Endothelial cell of umbilical vein (primary cell): ENCODE measurements around the gene NDUFB10. TPM values are rescaled to one million over a fixed set of nuclear protein-coding genes. Genes with fewer than 3 reads are reported as not detected.

ENCODE experiments used
- BruUV-seq: library from RNA; stranded (reverse); fragments of 400-500 nt; replicated peaks from 2 replicates; lab custom pipeline; 2021; lab: Mats Ljungman, UMichigan
- CTCF ChIA-PET: fragments of 300-600, 350-600 bp; sonication (Branson Sonifier 250); formaldehyde crosslinking; loops from one replicate; lab custom pipeline; 2021; ENCODE audit warnings: antibody characterized with exemption, inconsistent platforms; lab: Charles Lee
- POLR2A ChIA-PET: fragments of 300-600, 350-600 bp; sonication (Branson Sonifier 250); formaldehyde crosslinking; loops from one replicate; lab custom pipeline; 2021; ENCODE audit warnings: antibody characterized with exemption, inconsistent platforms; lab: Charles Lee
- DNase-seq: peaks from one replicate; pipeline ENCODE4 v3.0.0-alpha.2; 2011; ENCODE audit warnings: low read depth, low spot score
- FAIRE-seq: peaks from 2 replicates; lab custom pipeline; 2011; peaks lifted over from hg19 to GRCh38; lab: Jason Lieb, UNC
- H2AFZ ChIP-seq: 2 replicates; pipeline ENCODE4 v1.6.0; 2012; ENCODE audit warnings: low read depth, low read length, control low read depth, inconsistent platforms
- H3K27ac ChIP-seq: 2 replicates; pipeline ENCODE4 v1.5.1; 2011; ENCODE audit warnings: low read depth, mild to moderate bottlenecking, control low read depth, low read length, moderate library complexity; ENCODE audit not compliant: insufficient read depth
- H3K27me3 ChIP-seq, 2 experiments: 2 replicates each; pipeline versions ENCODE4 v1.6.0 to v1.6.1; 2011; ENCODE audit warnings: low read length in 2 of 2, mixed read lengths in 1 of 2; ENCODE audit not compliant: control insufficient read depth in 2 of 2, insufficient read depth in 2 of 2
- H3K36me3 ChIP-seq, 2 experiments: 2 replicates in 1 of 2; 3 replicates in 1 of 2; pipeline ENCODE4 v1.5.1; 2011; ENCODE audit warnings: low read length in 2 of 2, mild to moderate bottlenecking in 1 of 2, moderate library complexity in 1 of 2; ENCODE audit not compliant: control insufficient read depth in 2 of 2, insufficient read depth in 2 of 2; ENCODE audit errors: extremely low read depth in 1 of 2
- H3K4me1 ChIP-seq: 3 replicates; pipeline ENCODE4 v1.5.1; 2011; ENCODE audit warnings: mild to moderate bottlenecking, low read length; ENCODE audit not compliant: control insufficient read depth, insufficient read depth; ENCODE audit errors: extremely low read depth
- H3K4me2 ChIP-seq: 2 replicates; pipeline ENCODE4 v1.6.1; 2011; ENCODE audit warnings: low read length, control low read depth, mixed read lengths; ENCODE audit not compliant: insufficient read depth
- H3K4me3 ChIP-seq, 3 experiments: fragments of 200-600 bp in 1 of 3; sonication (generic), shearing (Covaris generic) in 1 of 3; replicated peaks in 1 of 3; 2 replicates each; pipeline ENCODE4 v1.5.1; 2011 to 2016; ENCODE audit warnings: control low read depth in 3 of 3, low read length in 3 of 3, mild to moderate bottlenecking in 2 of 3, inconsistent platforms in 1 of 3, low read depth in 1 of 3, moderate library complexity in 1 of 3; ENCODE audit not compliant: insufficient read depth in 1 of 3
- H3K79me2 ChIP-seq: 2 replicates; pipeline ENCODE4 v1.6.0; 2012; ENCODE audit warnings: low read length, inconsistent platforms; ENCODE audit not compliant: control insufficient read depth, insufficient read depth
- H3K9ac ChIP-seq: replicated peaks from 2 replicates; pipeline ENCODE3; 2011; ENCODE audit warnings: low read length, control low read depth; ENCODE audit not compliant: insufficient read depth; ENCODE audit errors: extremely low read depth
- H3K9me1 ChIP-seq: replicated peaks from 3 replicates; pipeline ENCODE4 v1.6.0; 2011; ENCODE audit warnings: mild to moderate bottlenecking, low read length; ENCODE audit not compliant: control insufficient read depth, insufficient read depth; ENCODE audit errors: extremely low read depth
- H3K9me3 ChIP-seq: replicated peaks from 2 replicates; pipeline ENCODE4 v1.5.1; 2012; ENCODE audit warnings: low read length, inconsistent platforms; ENCODE audit not compliant: control insufficient read depth, insufficient read depth
- H4K20me1 ChIP-seq: replicated peaks from 2 replicates; pipeline ENCODE3; 2011; ENCODE audit warnings: mild to moderate bottlenecking, low read length; ENCODE audit not compliant: control insufficient read depth, insufficient read depth; ENCODE audit errors: extremely low read depth
- EZH2 ChIP-seq: IDR thresholded peaks from 2 replicates; pipeline ENCODE4 v1.6.1; 2012; ENCODE audit warnings: borderline replicate concordance, low read depth, mild to moderate bottlenecking, moderate library complexity, low read length, inconsistent platforms; ENCODE audit not compliant: severe bottlenecking
- FOS ChIP-seq: IDR thresholded peaks from 2 replicates; pipeline ENCODE4 v1.6.1; 2011; ENCODE audit warnings: mild to moderate bottlenecking, low read length, moderate library complexity, borderline replicate concordance; ENCODE audit not compliant: insufficient read depth
- GATA2 ChIP-seq: IDR thresholded peaks from 2 replicates; pipeline ENCODE4 v1.7.0; 2011; ENCODE audit warnings: low read depth, mild to moderate bottlenecking, moderate library complexity, mixed read lengths, low read length; ENCODE audit not compliant: insufficient read length, insufficient read depth
- JUN ChIP-seq: IDR thresholded peaks from 2 replicates; pipeline ENCODE4 v1.6.1; 2011; ENCODE audit warnings: borderline replicate concordance, low read depth; ENCODE audit not compliant: insufficient read length, insufficient read depth
- MYC ChIP-seq: IDR thresholded peaks from one replicate; pipeline ENCODE4 v1.6.1; 2011; ENCODE audit warnings: mild to moderate bottlenecking, low read depth, low read length
- POLR2A ChIP-seq: IDR thresholded peaks from 2 replicates; pipeline ENCODE4 v1.6.1; 2012; ENCODE audit warnings: low read depth, mild to moderate bottlenecking, control low read depth, low read length
- POLR2AphosphoS5 ChIP-seq: IDR thresholded peaks from 2 replicates; pipeline ENCODE4 v1.6.1; 2012; ENCODE audit warnings: low read depth, mild to moderate bottlenecking, control low read depth, low read length, moderate library complexity; ENCODE audit not compliant: insufficient read depth
- dilution Hi-C: fragments of 300-500 bp; cut with MboI; formaldehyde crosslinking; loops from one replicate; pipeline ENCODE4 v1.15.0; 2019; ENCODE audit warnings: low sequenced_read_pairs; ENCODE audit not compliant: extremely low pct_ligation_motif_present
- intact Hi-C: fragments of 100-400 bp; cut with micrococcal nuclease; formaldehyde crosslinking; loops from one replicate; pipeline ENCODE4 v1.10.0; 2022
- polyA plus RNA-seq, 4 experiments: library from polyadenylated mRNA; depleted of rRNA in 3 of 4; stranded (reverse) in 3 of 4; unstranded in 1 of 4; fragments of >200 nt; gene quantifications; 2 replicates each; pipeline versions ENCODE4 v1.2.1 to v1.2.3, GENCODE V29; 2011 to 2012; ENCODE audit warnings: missing spikeins in 1 of 4
- total RNA-seq: library from RNA; stranded (reverse); gene quantifications from 2 replicates; pipeline ENCODE4 v1.2.3, GENCODE V29; 2021
- TF ChIP-seq, protein P1 (sequence below): IDR thresholded peaks from 2 replicates; pipeline ENCODE4 v1.6.1; 2011; ENCODE audit not compliant: insufficient read depth, insufficient read length
- TF ChIP-seq, protein P2 (sequence below), 2 donors: IDR thresholded peaks; 1 replicate in 1 of 2; 2 replicates in 1 of 2; pipeline ENCODE4 v1.5.1; 2011; ENCODE audit warnings: low read length in 2 of 2, mild to moderate bottlenecking in 2 of 2, moderate library complexity in 2 of 2, control low read depth in 1 of 2, inconsistent platforms in 1 of 2, low read depth in 1 of 2; ENCODE audit not compliant: insufficient read depth in 1 of 2; ENCODE audit errors: extremely low read depth in 1 of 2

NDUFB10 gene
- total and polyA plus RNA-seq, 2 donors (not counting 3 experiments of a cell fraction or from before 2014, with no cell fraction given), result 124 to 167 TPM

DNA sequence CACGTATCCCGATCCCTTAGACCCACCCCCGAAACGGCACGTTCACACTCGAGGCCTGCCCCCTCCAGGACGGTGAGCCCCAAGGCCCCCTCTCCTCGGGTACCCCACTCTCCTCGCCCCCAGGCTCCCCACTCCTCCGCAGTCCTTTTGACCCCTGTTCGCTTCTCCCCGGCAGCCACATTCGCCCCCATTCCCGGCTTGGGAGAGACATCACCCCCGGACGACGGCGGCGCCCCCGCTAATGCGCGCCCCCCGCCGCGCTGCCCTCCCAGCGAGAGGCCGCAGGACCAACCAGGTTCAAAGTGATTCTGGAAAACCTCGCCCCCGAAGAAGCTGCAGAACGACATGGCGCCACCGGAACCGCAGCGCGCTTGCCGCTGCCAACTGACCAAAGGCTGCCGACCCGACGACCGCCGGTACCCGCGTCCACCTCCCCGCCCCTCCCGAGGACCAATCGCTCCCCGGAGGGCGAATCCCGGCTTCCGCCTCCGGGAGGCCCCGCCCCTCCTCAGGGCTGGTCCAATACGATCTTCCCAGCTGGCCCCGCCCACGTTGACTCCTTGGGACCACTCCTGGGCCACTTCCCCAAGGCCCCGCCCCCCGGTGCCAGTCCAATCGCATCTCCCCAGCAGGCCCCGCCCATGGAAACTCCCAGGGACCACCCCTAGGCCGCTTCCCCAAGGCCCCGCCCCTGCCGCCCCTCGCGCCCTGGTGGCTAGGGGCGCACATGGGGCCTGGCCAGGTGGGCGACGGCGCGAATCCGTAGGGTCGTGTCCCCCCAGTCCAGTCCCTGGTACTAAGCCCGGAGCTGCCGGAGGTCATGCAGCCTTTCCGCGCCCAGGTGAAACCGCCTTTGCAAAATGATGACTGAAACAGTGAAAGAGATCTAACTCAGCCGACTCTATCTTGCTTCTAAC lies 16.3 kb upstream of the NDUFB10 start, which contains the start of gene MSRB1:
Gene MSRB1 (minus strand): TSS at position 390 of the 917 bp plus-strand sequence. CDS start 43 bp downstream, at position 347.
- TF ChIP-seq POLR2A (peak; percentile 91), POLR2AphosphoS5 (peak; percentile 94), EZH2 (no peak), MYC (no peak), FOS (no peak), GATA2 (no peak), JUN (no peak)
- TF ChIP-seq, protein P1, sequence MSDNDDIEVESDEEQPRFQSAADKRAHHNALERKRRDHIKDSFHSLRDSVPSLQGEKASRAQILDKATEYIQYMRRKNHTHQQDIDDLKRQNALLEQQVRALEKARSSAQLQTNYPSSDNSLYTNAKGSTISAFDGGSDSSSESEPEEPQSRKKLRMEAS, result no peak
- TF ChIP-seq, protein P2, sequence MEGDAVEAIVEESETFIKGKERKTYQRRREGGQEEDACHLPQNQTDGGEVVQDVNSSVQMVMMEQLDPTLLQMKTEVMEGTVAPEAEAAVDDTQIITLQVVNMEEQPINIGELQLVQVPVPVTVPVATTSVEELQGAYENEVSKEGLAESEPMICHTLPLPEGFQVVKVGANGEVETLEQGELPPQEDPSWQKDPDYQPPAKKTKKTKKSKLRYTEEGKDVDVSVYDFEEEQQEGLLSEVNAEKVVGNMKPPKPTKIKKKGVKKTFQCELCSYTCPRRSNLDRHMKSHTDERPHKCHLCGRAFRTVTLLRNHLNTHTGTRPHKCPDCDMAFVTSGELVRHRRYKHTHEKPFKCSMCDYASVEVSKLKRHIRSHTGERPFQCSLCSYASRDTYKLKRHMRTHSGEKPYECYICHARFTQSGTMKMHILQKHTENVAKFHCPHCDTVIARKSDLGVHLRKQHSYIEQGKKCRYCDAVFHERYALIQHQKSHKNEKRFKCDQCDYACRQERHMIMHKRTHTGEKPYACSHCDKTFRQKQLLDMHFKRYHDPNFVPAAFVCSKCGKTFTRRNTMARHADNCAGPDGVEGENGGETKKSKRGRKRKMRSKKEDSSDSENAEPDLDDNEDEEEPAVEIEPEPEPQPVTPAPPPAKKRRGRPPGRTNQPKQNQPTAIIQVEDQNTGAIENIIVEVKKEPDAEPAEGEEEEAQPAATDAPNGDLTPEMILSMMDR (IDR thresholded peaks at IDR 0.05; ENCODE audit: extremely low read depth in 1 of 2, insufficient read depth in 1 of 2, low read depth in 1 of 2, low read length in 2 of 2), result peak in 1 of 2 donors; percentile 3
- intact Hi-C loops (loop anchor here (1.0 to 2.0 kb wide), 2 partner anchors 14 to 16 kb away; partner anchors contain the start of gene NDUFB10), dilution Hi-C loops (no loop called here)
- Histone ChIP-seq H3K27ac (no peak within 1 kb of the TSS), H3K79me2 (no peaks in the 10 kb centered on the region), H3K9ac (peak within 1 kb of the TSS; percentile 64), H3K4me1 (peaks cover 12% of the 10 kb centered on the region), H3K27me3 (no peaks in the 10 kb centered on the region), H2AFZ (peak within 1 kb of the TSS; percentile 99), H3K4me2 (peak within 1 kb of the TSS; percentile 84), H3K36me3 (peaks cover 0 to 15% of the 10 kb centered on the region in 2 experiments), H3K9me1 (no peaks in the 10 kb centered on the region), H4K20me1 (no peaks in the 10 kb centered on the region), H3K4me3 (peak within 1 kb of the TSS; percentile 53 to 89 (median 62)), H3K9me3 (no peaks in the 10 kb centered on the region)
- ChIA-PET POLR2A (interaction anchor here (1.5 kb wide), 1 partner anchor 22 kb away, joined by 11 read pairs; the partner anchor contains the start of gene RPS2), CTCF (interaction anchor here (0.9 to 1.3 kb wide), 4 partner anchors 8 to 94 kb away, joined by 3 to 4 read pairs (median 3); no protein-coding TSS in a partner anchor)
- DNase-seq, result peak; percentile 99
- BruUV-seq, result no TSS peak
- peak; percentile 98 for FAIRE-seq
